K562 (cell line): ENCODE results near the gene ZC3H8. TPM values are rescaled to one million over a fixed set of nuclear protein-coding genes. Genes with fewer than 3 reads are reported as not detected.

Source experiments
- ATAC-seq: fragments of 200-7000 bp; cut with Tn5 transposase; 3 replicates; pipeline ENCODE4 v1.9.1; 2020; ENCODE audit warnings: moderate library complexity
- BruUV-seq: library from RNA; stranded (reverse); fragments of 400-500 nt; replicated peaks from 2 replicates; lab custom pipeline; 2021; lab: Mats Ljungman, UMichigan
- CTCF ChIA-PET: fragments of 300-600 bp; formaldehyde crosslinking; extraction: SDS; loops from one replicate; lab custom pipeline; 2021; ENCODE audit warnings: low intra/inter-chr PET ratio; lab: Yijun Ruan, JAX
- POLR2A ChIA-PET: fragments of 300-600, 350-650 bp; sonication (Branson Sonifier 250); formaldehyde crosslinking; extraction: SDS; loops from one replicate; lab custom pipeline; 2021; ENCODE audit warnings: antibody characterized with exemption, inconsistent platforms; lab: Yijun Ruan, JAX
- DNase-seq, 4 experiments: peaks; one replicate each; pipeline versions ENCODE4 v3.0.0 to v3.0.0-alpha.2; 2011 to 2018; ENCODE audit warnings: low spot score in 3 of 4, mixed read lengths in 3 of 4; ENCODE audit errors: extremely low read depth in 1 of 4
- FAIRE-seq: peaks from 2 replicates; lab custom pipeline; 2011; peaks lifted over from hg19 to GRCh38; lab: Jason Lieb, UNC
- H2AFZ ChIP-seq: 2 replicates; pipeline ENCODE4 v1.6.0; 2011; ENCODE audit warnings: low read depth, low read length, control low read depth, inconsistent platforms
- H3K27ac ChIP-seq: fragments of 200-600 bp; 3 replicates; pipeline ENCODE4 v1.8.0; 2011; ENCODE audit warnings: low read depth, mild to moderate bottlenecking, control low read depth, inconsistent platforms, low read length, moderate library complexity, mixed read lengths; ENCODE audit errors: extremely low read depth
- H3K27me3 ChIP-seq, 2 experiments: fragments of 300-600 bp in 1 of 2; 2 replicates in 1 of 2; 3 replicates in 1 of 2; pipeline versions ENCODE4 v1.6.0 to v1.8.0; 2011; ENCODE audit warnings: inconsistent platforms in 2 of 2, low read length in 2 of 2, mild to moderate bottlenecking in 1 of 2, mixed read lengths in 1 of 2, moderate library complexity in 1 of 2; ENCODE audit not compliant: control insufficient read depth in 2 of 2, insufficient read depth in 2 of 2
- H3K36me3 ChIP-seq: fragments of 300-600 bp; 3 replicates; pipeline ENCODE4 v1.8.0; 2011; ENCODE audit warnings: mild to moderate bottlenecking, low read length, inconsistent platforms; ENCODE audit not compliant: control insufficient read depth, insufficient read depth
- H3K4me1 ChIP-seq, 2 experiments: fragments of 200-600 bp in 1 of 2; replicated peaks in 1 of 2; 2 replicates in 1 of 2; 3 replicates in 1 of 2; pipeline versions ENCODE4 v1.5.1 to v1.8.0; 2011; ENCODE audit warnings: inconsistent platforms in 2 of 2, low read length in 2 of 2, mild to moderate bottlenecking in 1 of 2, mixed read lengths in 1 of 2, moderate library complexity in 1 of 2; ENCODE audit not compliant: control insufficient read depth in 2 of 2, insufficient read depth in 2 of 2
- H3K4me2 ChIP-seq: 2 replicates; pipeline ENCODE4 v1.6.1; 2011; ENCODE audit warnings: low read length, control low read depth, inconsistent platforms, mixed read lengths; ENCODE audit not compliant: insufficient read depth
- H3K4me3 ChIP-seq: fragments of 200-600 bp; sonication (generic), shearing (Covaris generic); 2 replicates; pipeline ENCODE4 v1.5.1; 2016; ENCODE audit warnings: control low read depth, inconsistent platforms
- H3K79me2 ChIP-seq: fragments of 200-600 bp; 3 replicates; pipeline ENCODE4 v1.8.0; 2011; ENCODE audit warnings: low read length, inconsistent platforms; ENCODE audit not compliant: control insufficient read depth, insufficient read depth
- H3K9ac ChIP-seq, 2 experiments: 2 replicates each; pipeline versions ENCODE4 v1.6.0 to v1.6.1; 2011; ENCODE audit warnings: low read depth in 2 of 2, low read length in 2 of 2, control low read depth in 1 of 2, inconsistent platforms in 1 of 2, mild to moderate bottlenecking in 1 of 2, mixed read lengths in 1 of 2; ENCODE audit not compliant: insufficient read depth in 1 of 2
- H3K9me1 ChIP-seq: one replicate; pipeline ENCODE4 v1.6.0; 2011; ENCODE audit warnings: inconsistent platforms, mild to moderate bottlenecking, low read length, moderate library complexity; ENCODE audit not compliant: control insufficient read depth, insufficient read depth
- H3K9me3 ChIP-seq: replicated peaks from 2 replicates; pipeline ENCODE4 v1.5.1; 2011; ENCODE audit warnings: low read depth, low read length, inconsistent platforms; ENCODE audit not compliant: control insufficient read depth, insufficient read depth
- H4K20me1 ChIP-seq: replicated peaks from 2 replicates; pipeline ENCODE4 v1.6.1; 2011; ENCODE audit warnings: low read length, inconsistent platforms, mixed read lengths; ENCODE audit not compliant: control insufficient read depth, insufficient read depth
- NR4A1 ChIP-seq, 2 experiments: fragments of 250-450 bp in 1 of 2; fragments of 450-650 bp in 1 of 2; sonication (Bioruptor Pico) in 1 of 2; IDR thresholded peaks; 2 replicates each; pipeline versions ENCODE4 v1.4.0 to v1.6.1; 2016 to 2020; ENCODE audit warnings: mild to moderate bottlenecking in 2 of 2, missing compliant biosample characterization in 1 of 2, missing genetic modification characterization in 1 of 2, moderate library complexity in 1 of 2
- in situ Hi-C: fragments of 300-500 bp; cut with MboI; formaldehyde crosslinking; loops from 4 replicates; pipeline ENCODE4 v1.15.0; 2018; ENCODE audit warnings: inconsistent platforms, mixed read lengths
- intact Hi-C: fragments of 100-400 bp; cut with micrococcal nuclease; formaldehyde crosslinking; loops from 2 replicates; pipeline ENCODE4 v1.14.2; 2022
- polyA plus RNA-seq, 8 experiments: library from polyadenylated mRNA; depleted of rRNA in 4 of 8; stranded (reverse) in 5 of 8; unstranded in 3 of 8; fragments of >200 nt; fragmentation: Nextera tagmentation in 2 of 8; fragmentation: Illumina TruSeq in 1 of 8; extraction: Ambion mirVana in 2 of 8; extraction: Trizol in 1 of 8; gene quantifications; 2 replicates each; pipeline versions ENCODE4 v1.2.1 to v1.2.3, GENCODE V29; 2011 to 2014; ENCODE audit warnings: inconsistent platforms in 1 of 8, missing spikeins in 1 of 8
- total RNA-seq, 7 experiments: library from RNA; depleted of rRNA in 6 of 7; stranded (reverse); fragments of >200 nt in 6 of 7; fragmentation: Illumina TruSeq in 2 of 7; extraction: Trizol in 2 of 7; gene quantifications; 2 replicates each; pipeline versions ENCODE4 v1.2.1 to v1.2.3, GENCODE V29; 2011 to 2021; ENCODE audit warnings: low replicate concordance in 1 of 7
- TF ChIP-seq, protein P1 (sequence below): fragments of 250-450 bp; sonication (Bioruptor Pico); IDR thresholded peaks from 2 replicates; pipeline ENCODE4 v1.5.0; 2021; ENCODE audit warnings: mild to moderate bottlenecking, moderate library complexity

ZC3H8 gene
- total and polyA plus RNA-seq, 9 of the 15 experiments (the other 6 are each of a cell fraction or from before 2014, with no cell fraction given), result 11.6 to 41.5 (median 27.5) TPM

DNA sequence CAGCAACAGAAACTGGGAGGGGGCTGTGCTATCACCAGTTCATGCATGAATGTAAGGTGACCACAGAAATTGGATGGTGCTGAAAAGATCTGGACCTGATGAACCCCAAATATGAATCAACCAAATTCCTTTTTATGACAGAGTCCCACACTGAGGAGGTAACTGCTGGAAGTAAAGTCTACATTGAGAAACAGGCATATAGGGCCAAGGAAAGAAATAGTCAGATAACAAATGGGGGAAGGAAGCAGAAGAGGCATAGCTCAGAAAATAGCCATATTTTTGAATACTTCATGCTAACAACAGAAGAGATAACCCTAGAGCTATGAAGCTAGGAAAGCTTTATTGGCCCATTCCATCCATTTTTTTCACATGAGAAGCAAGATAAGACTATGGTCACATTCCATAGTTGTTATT lies 46.3 kb upstream of the ZC3H8 start:
- no peaks in the 10 kb centered on the region for H3K9me3 ChIP-seq
- no peak overlapping the region for H2AFZ ChIP-seq
- H3K4me3 ChIP-seq, result no peak overlapping the region
- H3K9me1 ChIP-seq, result no peaks in the 10 kb centered on the region
- ATAC-seq, result no peak
- DNase-seq, result no peak
- no peaks in the 10 kb centered on the region for H4K20me1 ChIP-seq
- no peak overlapping the region for H3K9ac ChIP-seq
- H3K27me3 ChIP-seq, result no peaks in the 10 kb centered on the region
- no peaks in the 10 kb centered on the region for H3K36me3 ChIP-seq
- in situ Hi-C loops, result no loop called here
- FAIRE-seq, result no peak
- H3K4me2 ChIP-seq, result no peak overlapping the region
- intact Hi-C loops, result no loop called here
- peaks cover 0 to 6% of the 10 kb centered on the region in 2 experiments; a peak in 1 of 5 replicates for H3K4me1 ChIP-seq
- POLR2A ChIA-PET, result interaction anchor here (0.6 kb wide), 1 partner anchor 75 kb away, joined by 3 read pairs; no protein-coding TSS in a partner anchor
- no peak overlapping the region for H3K27ac ChIP-seq
- no TSS peak for BruUV-seq
- H3K79me2 ChIP-seq, result no peaks in the 10 kb centered on the region
- TF ChIP-seq, protein P1, sequence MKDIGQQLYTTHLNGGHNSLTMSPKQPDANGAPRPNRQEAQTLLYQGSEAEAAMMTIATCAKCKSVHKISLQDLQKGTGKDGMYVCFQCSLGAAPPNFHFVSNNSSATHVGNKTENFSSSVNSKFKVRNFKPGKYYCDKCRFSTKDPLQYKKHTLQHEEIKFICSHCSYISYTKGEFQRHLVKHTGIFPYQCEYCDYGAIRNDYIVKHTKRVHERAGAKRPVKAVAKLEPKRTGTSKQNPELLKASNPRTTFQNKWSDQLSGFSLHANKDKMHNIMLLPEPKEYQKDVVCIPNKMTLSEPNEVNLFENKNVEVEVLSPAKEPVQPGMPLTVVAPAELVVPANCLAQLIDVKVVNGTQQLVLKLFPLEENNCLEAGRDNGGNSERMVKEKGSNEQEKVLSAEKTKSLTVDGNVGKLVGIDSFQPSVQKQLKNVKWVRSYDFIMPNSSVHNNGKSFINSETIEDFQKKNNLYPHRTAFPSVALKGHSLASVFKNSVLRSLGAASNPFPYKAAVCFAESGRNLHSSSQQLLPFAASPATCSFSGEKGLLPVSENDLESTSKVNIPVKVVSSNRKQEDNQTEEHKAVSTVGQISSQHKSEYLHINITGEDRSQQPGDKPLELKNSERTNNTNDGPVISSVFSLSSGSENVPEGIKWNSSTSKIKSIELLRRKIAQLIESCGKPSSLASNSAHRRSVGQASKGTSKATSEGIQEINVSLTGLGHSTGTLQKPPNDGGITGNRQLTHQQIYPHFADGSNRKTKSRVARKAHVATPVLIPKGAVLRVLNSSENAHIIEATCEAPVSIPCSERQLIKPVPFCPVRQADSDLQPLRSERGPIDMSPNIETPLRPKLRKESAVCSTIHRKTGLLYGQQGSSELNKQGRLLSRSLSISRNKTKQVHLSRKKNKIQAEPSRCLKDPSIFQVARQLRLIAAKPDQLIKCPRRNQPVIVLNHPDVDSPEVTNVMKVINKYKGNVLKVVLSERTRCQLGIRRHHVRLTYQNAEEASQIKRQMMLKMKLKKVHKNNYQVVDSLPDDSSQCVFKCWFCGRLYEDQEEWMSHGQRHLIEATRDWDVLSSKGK (CRISPR knock-in tag), result no peak
- no peak for TF ChIP-seq NR4A1 (CRISPR knock-in tag; IDR thresholded peaks at IDR 0.05)
- no peak for TF ChIP-seq NR4A1 (tag; IDR thresholded peaks at IDR 0.05)
- CTCF ChIA-PET, result interaction anchor here (0.6 kb wide), 1 partner anchor 1589 kb away, joined by 3 read pairs; no protein-coding TSS in a partner anchor
